Activated CD4-positive, CD25-positive, alpha-beta regulatory T cell (primary cell): Measurements from ENCODE around the gene HYAL4.

Source experiments
- DNase-seq, 4 experiments: peaks; one replicate each; lab custom pipeline; 2025; lab: John Stamatoyannopoulos, UW

HYAL4 gene

DNA sequence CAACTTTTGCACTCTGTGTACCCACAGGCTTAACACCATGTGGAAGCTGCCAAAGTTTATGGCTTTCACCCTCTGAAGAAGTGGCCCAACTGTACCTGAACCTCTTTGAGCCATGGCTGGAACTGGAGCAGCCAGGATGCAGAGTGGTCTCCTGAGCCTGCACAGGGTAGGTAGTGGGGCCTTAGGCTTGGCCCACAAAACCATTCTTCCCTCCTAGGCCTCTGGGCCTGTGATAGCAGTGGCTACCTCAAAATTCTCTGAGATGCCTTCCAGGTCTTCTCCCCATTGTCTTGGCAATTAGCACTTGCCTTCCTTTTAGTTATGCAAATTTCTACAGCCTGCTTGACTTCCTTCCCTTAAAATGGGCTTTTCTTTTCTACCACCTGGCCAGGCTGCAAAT is 60.7 kb downstream of the HYAL4 start:
- no peak for DNase-seq

DNA sequence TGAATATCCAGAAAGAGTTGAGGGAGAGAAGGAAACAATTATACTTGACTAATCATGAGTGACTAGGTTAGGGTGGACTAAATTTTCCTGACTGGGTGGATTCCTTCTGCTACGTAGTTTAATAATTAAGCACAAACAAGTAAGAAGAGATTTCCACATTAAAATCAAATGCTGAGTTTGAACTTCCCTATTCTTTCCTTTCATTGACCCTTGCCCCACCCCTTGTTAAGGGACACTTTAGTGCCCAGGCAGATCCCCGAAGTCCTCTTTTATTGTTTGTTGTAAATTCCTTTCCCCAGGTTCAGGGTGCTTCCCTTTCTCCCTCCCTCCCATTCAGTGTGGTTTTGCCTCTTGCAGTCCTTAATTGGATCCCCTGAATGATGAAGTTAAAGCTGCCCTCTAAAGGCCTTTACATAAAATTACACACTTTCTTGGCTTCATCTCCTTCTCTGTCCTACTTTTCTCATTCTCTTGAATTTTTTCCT is 71.3 kb downstream of the HYAL4 start:
- DNase-seq: no peak

DNA sequence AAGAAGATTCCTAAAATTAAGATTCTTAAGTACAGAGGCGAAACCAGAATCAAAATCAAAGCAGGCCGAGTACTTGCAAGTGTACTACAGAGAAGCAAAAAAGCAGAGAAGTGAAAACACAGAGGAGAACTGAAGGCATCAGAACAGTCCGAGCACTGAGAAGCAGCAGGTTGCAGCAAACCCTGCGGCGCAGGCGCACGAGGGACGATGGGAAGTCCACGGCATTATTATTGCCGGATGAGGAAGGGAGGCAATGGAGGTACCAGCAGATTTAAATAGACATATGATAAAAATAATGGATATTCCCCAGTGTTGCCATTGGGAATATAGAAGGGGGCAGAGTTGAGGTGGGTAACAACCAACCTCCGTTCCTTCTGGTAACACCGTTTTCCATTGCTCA is 72.9 kb downstream of the HYAL4 start:
- no peak for DNase-seq

DNA sequence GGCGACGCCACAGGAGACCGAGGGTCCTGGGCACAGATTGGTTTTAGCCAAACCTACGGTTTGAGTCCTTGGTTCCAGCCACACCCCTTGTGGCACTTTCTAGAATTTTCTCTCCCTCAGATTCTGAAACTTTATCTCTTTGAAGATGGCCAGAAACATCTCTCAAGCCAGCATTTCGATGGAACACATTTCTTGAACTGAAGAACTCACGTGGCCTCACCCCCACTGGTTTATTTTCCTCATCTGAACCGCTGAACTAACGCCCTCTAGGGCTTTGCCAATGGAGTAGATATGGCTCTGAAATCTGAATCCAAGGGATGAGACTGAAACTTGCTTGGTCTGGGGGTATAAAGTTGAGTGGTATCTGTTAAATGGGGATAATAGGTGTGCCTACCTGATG is 73.3 kb downstream of the HYAL4 start:
- no peak for DNase-seq

DNA sequence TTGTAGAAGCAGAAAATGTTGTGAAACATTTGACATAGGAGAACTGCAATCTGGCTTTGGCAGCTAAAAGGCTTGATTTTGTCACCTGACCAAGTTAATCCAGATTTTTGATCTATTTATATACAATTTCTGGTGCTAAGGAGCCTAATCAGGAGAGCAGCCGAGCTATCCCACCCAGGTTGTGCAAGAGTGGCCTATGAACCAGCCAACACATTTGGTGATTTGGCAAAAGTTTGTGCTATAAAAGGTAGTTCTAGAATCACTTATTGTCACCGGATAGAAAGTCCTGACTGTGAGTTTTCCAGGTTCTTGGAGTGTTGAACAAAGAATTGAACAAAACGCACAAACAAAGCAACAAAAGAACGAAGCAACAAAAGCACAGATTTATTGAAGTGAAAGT is 78.6 kb downstream of the HYAL4 start:
- no peak for DNase-seq

DNA sequence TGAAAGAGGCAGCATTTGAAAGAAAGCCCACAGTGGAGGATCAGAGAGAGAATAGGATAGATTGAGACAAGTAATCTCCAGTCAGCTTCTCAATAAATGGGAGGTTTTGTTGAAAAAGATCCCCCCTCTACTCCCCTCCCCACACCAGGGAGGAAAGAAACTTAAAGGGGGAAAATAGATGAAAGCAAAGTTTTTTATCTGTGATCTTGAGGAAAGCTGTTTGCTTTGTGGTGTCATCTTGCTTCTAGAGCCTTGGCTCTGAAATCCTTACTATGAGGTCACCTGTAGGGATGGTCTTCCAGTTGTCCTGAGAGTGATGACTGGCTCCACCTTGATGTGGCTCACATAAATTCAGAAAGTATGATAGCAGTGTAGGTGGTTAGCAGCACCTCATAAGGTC is 80.0 kb downstream of the HYAL4 start, which contains the start of gene SPAM1:
TSS of gene SPAM1 (plus strand) at position 301 of the 400 bp plus-strand sequence. CDS start 28,330 bp downstream, outside the sequence.
- DNase-seq: no peak
